Measurements from ENCODE around the gene VASH1. TPM values are rescaled to one million over a fixed set of nuclear protein-coding genes. Genes with fewer than 3 reads are reported as not detected.

VASH1 gene
- total RNA-seq, result 28.4 TPM

DNA sequence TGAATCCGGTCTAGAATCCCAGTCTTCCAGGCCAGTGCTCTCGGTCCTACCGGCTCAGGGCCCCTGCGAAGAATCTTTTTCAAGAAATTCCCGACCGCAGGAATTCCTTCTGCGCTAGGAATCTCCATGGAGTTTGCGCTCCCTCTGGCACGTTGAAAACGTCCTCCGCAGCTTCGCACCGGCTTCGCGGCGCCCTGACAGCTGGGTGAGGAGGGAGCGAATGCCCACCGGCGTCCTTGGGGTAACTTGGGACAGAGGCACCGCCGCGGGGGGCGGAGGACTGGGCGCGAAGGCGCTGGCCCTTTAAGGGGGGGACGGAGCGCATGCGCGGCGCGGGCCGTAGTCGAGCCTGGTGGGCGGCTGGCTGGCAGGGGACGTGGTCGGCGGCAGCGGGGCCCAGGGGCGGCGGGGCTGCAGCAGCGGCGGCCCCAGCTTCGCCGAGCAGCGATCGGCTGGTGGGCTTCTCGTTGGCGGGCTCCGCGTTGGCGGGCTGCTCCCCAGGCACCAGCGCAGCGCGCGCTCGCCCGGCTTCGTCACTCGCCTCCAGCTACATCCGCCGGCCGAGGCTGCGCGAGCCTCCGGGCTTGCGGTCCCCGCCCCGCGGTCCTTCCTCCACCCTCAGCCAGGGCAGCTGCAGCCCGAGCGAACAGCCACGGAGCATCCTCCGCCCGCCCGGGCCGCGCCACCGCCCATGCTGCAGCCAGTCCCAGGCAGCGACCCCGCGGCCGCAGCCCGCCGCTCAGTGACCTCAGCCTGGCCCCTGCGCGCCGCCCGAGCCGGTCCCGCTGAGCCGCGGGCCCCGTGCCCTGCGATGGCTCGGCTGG is at the start of gene VASH1:
Gene VASH1 (plus strand): TSS at position 333 of the 824 bp plus-strand sequence. CDS start 1,354 bp downstream, outside the sequence.
- peaks cover 10 to 11% of the 10 kb centered on the region in 2 donors for H3K4me1 ChIP-seq
- H3K27ac ChIP-seq, result peak within 1 kb of the TSS; percentile 74 to 76
- intact Hi-C loops (cut with DNase I), result loop anchor here (2.0 to 10.0 kb wide), 4 partner anchors 23 to 273 kb away; partner anchors contain the start of gene ANGEL1
- no peaks in the 10 kb centered on the region for H3K27me3 ChIP-seq
- peak within 1 kb of the TSS; percentile 84 to 88 for H3K4me3 ChIP-seq
- H3K36me3 ChIP-seq, result no peaks in the 10 kb centered on the region
- TF ChIP-seq, protein P1, sequence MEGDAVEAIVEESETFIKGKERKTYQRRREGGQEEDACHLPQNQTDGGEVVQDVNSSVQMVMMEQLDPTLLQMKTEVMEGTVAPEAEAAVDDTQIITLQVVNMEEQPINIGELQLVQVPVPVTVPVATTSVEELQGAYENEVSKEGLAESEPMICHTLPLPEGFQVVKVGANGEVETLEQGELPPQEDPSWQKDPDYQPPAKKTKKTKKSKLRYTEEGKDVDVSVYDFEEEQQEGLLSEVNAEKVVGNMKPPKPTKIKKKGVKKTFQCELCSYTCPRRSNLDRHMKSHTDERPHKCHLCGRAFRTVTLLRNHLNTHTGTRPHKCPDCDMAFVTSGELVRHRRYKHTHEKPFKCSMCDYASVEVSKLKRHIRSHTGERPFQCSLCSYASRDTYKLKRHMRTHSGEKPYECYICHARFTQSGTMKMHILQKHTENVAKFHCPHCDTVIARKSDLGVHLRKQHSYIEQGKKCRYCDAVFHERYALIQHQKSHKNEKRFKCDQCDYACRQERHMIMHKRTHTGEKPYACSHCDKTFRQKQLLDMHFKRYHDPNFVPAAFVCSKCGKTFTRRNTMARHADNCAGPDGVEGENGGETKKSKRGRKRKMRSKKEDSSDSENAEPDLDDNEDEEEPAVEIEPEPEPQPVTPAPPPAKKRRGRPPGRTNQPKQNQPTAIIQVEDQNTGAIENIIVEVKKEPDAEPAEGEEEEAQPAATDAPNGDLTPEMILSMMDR (IDR thresholded peaks at IDR 0.05), result no peak
- no peak for DNase-seq (ENCODE audit: low spot score in 2 of 2)
- no peaks in the 10 kb centered on the region for H3K9me3 ChIP-seq

DNA sequence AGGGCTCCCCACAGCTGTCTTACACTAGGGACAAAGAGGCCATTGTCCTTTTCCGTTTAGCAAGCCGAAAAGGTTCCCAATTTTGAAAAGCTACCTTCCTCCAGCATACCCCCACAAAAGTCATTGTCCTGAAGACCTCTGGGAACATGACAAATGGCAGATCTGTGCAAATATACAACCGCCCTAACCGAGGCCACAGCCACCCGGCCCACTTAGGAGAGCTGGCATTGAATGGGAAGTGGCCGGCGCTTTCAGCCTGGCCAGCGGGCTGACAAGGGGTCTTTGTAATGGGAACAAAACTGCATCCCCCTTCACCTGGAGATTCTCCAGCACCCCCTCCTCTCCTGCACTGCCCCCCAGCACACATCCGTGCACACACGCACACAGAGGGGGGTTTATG is 48.1 kb upstream of the VASH1 start:
- Histone ChIP-seq H3K9me3 (no peaks in the 10 kb centered on the region), H3K27me3 (no peaks in the 10 kb centered on the region), H3K27ac (no peak overlapping the region), H3K36me3 (no peaks in the 10 kb centered on the region), H3K4me1 (no peaks in the 10 kb centered on the region), H3K4me3 (no peak overlapping the region)
- intact Hi-C loops (cut with DNase I), result loop anchor here (5.0 kb wide), 1 partner anchor 49 kb away; the partner anchor contains the start of gene VASH1
- peak in 1 of 2 donors; percentile 39 for DNase-seq (ENCODE audit: low spot score in 2 of 2)
- TF ChIP-seq, protein P1 (IDR thresholded peaks at IDR 0.05), result no peak

DNA sequence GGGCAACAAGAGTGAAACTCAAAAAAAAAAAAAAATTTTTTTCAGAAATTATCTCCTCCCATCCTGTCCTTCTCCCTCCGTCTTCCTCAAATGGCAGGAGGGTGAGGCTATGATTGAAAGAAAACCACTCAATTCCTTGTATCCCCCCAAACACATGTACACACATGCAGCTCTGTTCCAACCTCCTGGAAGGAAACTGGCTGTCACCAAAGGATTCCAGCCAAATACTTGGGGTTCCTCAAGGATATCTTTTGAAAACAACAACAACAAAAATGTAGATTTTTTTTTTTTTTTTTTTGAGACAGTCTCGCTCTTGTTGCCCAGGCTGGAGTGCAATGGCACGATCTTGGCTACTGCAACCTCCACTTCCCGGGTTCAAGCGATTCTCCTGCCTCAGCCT is 46.8 kb upstream of the VASH1 start:
- no peak overlapping the region for H3K27ac ChIP-seq
- H3K4me1 ChIP-seq, result no peaks in the 10 kb centered on the region
- H3K4me3 ChIP-seq, result no peak overlapping the region
- H3K9me3 ChIP-seq, result no peaks in the 10 kb centered on the region
- H3K27me3 ChIP-seq, result no peaks in the 10 kb centered on the region
- H3K36me3 ChIP-seq, result no peaks in the 10 kb centered on the region
- TF ChIP-seq, protein P1 (IDR thresholded peaks at IDR 0.05), result no peak
- DNase-seq (ENCODE audit: low spot score in 2 of 2), result peak in 1 of 2 donors; percentile 22
- intact Hi-C loops (cut with DNase I), result loop anchor here (5.0 kb wide), 1 partner anchor 48 kb away; the partner anchor contains the start of gene VASH1

DNA sequence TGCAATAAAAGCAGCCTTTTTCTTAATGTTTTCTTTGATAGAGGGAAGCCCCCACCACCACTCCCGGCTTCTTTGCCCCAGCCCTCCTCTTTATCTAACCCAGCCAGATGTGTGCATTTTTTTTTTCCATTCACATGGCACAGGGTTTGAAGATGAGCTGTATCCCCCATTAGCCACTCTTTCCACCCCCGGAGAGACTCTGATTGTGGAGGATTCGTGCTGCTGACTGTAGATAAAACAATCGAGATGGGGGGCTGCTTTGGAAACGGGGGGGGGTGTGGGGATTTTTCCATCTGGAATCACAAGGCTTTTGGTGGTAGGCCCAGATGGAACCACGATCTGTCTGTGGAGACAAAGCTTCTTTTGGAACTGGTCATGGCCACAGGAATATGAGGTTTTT is 46.2 kb upstream of the VASH1 start:
- H3K9me3 ChIP-seq, result no peaks in the 10 kb centered on the region
- DNase-seq (ENCODE audit: low spot score in 2 of 2), result peak in 1 of 2 donors; percentile 15
- intact Hi-C loops (cut with DNase I), result no loop called here
- H3K36me3 ChIP-seq, result no peaks in the 10 kb centered on the region
- H3K4me1 ChIP-seq, result no peaks in the 10 kb centered on the region
- TF ChIP-seq, protein P1 (IDR thresholded peaks at IDR 0.05), result no peak
- no peaks in the 10 kb centered on the region for H3K27me3 ChIP-seq
- no peak overlapping the region for H3K27ac ChIP-seq
- H3K4me3 ChIP-seq, result no peak overlapping the region

DNA sequence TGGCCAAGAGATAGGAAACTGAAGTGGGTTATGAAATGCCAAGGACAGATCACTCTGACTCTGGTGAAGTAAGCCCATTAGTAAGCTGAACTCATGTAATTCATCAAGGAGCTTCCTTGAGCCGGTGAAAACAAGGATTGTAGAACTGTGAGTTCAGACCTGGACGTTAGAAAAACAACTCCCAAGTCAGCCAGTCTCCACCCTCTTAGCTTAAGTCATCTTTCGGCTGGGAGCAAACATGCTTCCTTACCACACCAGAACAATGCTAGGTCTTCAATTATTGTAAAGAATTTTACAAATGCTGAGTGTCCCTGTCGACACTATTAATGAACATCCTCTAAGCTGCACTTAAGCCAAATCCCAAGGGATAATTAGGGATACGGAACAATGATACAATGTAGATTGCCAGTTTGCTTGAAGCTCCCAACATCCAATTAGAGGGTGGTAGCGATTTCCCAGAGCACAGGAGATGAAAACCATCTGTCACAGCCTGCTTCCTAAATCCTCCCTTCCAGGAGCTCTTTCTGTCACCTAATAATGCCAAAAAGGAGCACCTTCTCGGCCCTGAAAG is 45.7 kb upstream of the VASH1 start:
- H3K36me3 ChIP-seq, result no peaks in the 10 kb centered on the region
- H3K27ac ChIP-seq, result peak overlapping the region in 1 of 2 donors; percentile 34
- DNase-seq (ENCODE audit: low spot score in 2 of 2), result peak in 1 of 2 donors; percentile 39
- intact Hi-C loops (cut with DNase I), result no loop called here
- H3K4me3 ChIP-seq, result no peak overlapping the region
- H3K4me1 ChIP-seq, result no peaks in the 10 kb centered on the region
- no peaks in the 10 kb centered on the region for H3K27me3 ChIP-seq
- no peaks in the 10 kb centered on the region for H3K9me3 ChIP-seq
- TF ChIP-seq, protein P1 (IDR thresholded peaks at IDR 0.05), result no peak

Data from ascending aorta (tissue), 2 donors.